Activated CD4-positive, CD25-positive, alpha-beta regulatory T cell treated with anti-CD3 and anti-CD28 coated beads, Interleukin-2, amount 50 U/mL, for 16 hours (primary cell): ENCODE data around the gene CMIP.

Experiments used
- DNase-seq: peaks from one replicate; pipeline ENCODE4 v3.0.0-alpha.2; 2020; ENCODE audit warnings: low read depth, low spot score

CMIP gene

GRCh38 chr16:81696961-81697615, 252.5 kb downstream of the CMIP start:
- no peak for DNase-seq

DNA sequence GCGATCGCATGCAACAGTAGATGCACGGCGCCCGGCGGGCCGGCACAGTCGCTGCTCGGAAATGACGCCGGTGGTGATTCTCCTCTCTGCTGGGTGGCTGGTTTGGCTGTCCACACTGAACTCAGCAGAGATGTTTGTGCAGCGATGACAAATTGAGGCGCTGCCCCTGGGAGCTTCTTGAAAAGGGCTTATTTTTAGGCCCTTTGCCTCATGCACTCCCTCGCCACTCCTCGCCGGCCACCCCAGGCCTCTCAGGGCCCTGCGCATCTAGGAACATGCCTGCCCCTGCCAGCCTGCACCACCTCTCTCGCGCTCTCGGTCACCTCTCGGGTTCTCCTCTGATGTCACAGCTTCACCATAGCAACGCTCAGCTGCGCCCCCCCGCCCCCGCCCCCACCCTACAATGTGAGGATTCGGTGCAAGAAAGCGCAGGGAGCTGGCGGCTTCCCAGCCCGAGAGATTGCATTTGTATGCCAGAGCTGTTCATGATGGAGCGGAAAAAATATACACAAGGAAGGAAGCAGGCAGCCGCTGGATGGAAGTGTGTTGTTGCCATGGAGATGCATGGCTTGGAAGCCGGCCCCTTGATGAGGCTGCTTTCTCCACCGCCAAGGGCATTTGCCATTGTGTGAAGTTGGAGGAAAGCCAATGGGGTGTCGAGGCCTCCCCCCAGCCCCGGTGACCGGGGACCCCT, 253.2 kb downstream of the CMIP start:
- DNase-seq = no peak

DNA sequence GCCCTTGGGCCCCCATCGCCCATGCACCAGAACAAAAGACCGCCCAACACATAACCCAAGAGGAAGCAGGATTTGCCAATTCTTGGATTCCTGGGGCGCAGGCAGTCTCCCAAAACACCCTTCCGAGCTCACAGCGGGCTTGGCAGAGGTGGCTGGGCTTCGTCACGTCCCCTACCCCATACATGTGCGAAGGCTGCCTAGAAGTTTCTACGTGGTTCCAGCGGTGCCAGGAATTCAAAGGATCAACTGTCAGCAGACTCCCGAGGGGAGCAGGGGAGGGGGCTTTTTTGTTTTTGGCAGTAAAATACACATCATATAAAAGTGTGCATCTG, 253.7 kb downstream of the CMIP start:
- DNase-seq = no peak

DNA sequence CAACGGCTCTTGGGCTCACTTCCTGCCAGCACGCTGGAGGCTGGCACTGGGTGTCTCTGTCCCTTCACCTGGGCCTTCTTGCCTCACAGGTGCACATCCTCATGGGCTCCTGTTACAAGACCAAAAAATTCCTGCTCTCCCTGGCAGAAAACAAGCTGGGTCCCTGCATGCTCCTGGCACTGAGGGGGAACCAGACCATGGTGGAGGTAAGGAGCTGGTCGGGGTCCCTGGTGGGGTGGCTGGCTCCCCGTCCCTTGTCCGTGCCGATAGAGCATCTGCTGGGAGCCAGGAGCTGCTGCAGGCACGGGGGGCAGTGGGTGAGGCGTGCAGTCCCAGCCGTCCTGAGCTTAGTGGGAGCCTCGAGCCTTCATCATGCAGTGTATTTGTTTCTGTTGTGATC, 255.0 kb downstream of the CMIP start:
- no peak for DNase-seq

DNA sequence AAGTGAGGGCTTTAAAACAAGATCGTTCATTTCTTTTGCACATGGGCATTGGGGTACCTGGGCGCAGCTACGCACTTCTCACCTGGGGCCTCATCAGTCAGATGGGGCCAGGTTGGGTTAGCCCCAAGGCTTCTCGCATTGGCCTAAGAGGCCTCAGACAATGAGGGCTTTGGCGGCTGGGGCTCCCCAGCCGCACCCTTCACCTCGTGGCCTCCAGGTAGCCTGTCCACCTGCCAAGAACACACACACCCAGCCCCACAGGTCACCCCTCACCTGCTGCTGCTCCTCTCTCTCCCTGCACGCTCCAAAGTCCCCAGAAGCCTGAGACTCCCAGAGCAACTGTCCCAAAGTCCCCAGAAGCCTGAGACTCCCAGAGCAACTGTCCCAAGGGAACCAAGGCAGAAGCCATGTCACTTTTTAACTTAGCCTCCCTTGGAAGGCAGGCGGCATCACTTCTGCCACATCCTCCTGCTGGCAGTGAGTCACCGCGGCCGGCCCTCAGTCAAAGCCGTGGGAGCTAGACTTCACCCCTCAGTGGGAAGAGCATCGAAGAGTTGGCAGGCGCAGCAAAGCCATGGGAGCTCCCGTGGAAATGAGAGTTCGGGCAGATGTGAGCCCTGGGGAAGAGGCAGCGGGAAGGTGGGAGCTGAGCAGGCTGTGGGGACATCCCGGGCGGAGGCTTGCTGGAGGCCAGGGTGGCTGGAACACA, 255.6 kb downstream of the CMIP start:
- no peak for DNase-seq

- no peak for DNase-seq
Measured at GRCh38 chr16:81700780-81701165, 256.2 kb downstream of the CMIP start.

DNA sequence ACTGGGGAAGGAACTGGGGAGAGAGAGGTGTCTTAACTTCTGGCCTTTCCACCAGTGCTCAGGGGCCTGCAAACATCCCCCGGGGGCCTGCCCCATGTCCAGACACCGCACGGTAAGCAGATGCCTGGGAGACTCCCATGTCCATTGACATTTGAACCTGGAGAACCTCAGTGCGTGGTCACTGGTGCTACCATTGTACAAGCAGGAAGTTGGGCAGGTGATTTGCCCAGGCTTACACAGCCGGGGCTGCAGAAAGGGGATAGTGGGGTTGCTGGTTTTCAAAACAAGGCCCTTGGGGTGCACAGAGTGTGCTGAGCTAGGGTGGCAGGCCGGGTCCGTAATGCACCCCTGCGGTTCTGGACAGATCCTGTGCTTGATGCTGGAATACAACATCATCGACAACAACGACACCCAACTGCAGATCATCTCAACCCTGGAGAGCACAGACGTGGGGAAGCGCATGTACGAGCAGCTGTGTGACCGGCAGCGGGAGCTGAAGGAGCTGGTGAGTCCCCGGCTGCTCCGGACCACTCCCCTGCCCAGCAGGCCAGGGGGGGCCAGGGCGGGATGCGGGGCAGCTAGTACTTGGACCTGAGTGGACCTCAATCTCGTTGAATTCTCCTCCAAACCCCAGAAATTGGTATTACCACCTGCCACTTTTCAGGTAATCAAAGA, 256.8 kb downstream of the CMIP start:
- DNase-seq = no peak

- no peak for DNase-seq
Measured at GRCh38 chr16:81702506-81702905, 257.9 kb downstream of the CMIP start.

DNA sequence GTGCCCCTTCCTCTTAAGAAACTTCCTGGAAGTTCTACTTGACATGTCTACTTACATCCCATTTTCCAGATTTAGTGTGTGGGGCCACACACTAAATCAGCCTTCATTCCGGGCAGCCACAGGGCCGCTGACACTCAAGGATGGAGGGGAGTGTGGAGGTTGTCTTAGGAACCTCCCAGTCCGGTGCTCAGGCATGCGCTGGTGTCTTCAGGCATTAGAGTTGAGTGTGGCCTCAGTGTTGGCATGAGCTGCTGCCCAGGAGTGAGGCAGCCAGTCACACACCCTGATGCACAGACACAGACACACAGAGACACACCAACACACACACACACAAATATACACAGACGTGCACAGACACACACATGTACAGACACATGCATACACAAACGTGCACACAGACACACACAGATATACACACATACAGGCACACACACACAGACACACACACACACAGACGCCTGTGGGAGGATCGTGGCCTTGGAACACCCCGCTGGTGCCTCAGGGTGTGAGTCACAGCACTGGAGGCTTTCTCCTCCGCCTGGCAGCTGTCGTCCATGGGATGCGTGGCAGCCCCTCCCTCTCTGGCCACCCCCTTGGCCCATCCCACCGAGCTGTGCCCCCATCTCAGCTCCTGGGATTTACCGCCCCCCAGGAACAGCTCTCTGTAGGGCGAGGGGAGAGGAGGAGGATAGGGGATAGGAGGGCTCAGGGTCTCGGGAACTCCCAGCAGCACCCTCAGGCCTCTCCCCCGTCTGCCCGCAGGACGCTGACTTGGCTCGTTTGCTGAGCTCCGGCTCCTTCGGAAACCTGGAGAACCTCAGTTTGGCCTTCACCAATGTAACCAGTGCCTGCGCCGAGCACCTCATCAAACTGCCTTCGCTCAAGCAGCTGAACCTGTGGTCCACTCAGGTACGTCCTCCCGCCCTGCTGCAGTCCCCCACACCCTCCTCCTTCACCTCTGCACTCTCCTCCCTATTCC, 258.9 kb downstream of the CMIP start:
- DNase-seq = no peak

GRCh38 chr16:81705261-81705660, 260.7 kb downstream of the CMIP start:
- DNase-seq = no peak

- DNase-seq = no peak
Measured at GRCh38 chr16:81706327-81707295, 262.0 kb downstream of the CMIP start.

- DNase-seq = no peak
Measured at GRCh38 chr16:81707411-81708265, 263.0 kb downstream of the CMIP start.

DNA sequence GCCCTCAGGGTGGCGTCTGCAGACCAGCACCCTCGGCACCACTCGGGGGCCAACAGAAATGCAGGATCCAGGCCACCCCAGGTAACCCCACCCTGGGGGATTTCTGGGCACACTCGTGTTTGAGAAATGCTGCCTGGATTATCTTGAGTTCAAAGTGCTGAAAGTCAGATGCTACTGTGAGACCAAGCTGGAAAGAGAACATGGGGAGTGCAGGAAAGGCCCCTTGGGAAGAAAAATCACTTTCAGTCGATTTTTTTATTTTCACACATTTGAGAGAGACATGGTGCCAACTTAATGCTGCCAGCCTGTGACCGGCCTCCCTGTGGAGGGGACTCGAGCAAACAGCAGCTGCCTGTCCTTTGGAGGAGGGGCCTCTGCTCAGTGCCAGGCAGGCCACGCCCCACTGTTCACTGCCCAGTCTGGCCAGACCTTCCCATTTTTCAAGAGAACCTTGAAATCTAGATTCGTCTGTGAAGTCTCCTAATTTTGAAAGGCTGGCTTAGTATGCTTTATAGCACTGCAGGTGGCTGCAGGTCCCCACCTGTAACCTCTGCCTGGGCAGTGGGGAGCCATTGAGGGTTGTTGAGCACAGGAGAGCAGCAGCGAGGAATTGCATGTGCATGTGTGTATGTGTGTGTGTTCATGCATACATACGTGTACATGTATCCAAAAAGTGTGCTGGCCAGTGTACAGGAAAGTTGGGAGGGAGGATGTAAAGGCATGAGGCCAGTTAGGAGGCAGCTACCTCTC, 263.8 kb downstream of the CMIP start:
- no peak for DNase-seq

DNA sequence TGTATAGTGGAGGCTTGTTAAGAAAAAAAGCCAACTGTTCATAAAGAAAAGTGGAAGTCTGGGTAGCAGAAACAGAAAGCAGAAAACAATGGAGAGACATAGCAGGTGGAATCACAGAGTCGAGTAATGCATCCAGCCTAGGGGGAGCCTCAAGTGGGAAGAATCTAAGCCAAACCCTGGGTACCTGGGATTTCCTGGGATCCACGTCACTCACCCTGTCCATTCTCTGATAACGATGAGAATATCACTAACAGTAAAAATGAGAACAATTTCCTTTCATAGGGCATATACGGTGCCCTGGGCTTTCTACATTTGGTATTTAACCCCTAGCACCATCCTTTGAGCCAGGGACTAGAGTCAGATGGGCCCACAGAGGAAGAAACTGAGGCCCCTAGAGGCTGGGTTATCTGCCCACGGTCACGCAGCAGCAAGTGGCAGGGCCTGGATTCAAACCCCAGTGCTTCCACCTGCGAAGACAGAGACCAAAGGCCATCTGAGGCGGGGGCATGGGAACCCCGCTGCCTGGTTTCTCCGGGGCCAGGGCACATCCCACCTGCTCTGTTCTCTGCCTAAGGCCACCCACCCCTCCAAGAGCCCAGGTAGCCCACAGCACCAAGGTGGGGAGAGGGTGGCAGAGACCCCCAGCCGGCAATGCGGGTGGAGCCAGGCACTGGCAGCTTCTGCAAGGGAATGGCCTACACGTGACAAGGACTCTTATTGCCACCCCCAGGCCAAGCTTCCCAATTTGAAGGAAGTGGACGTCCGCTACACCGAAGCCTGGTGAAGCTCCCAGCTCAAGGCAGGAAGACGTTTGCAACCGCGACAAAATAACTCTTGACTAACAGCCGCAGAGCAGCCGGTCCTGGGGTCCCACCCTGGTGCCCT, 264.6 kb downstream of the CMIP start:
- DNase-seq = no peak

GRCh38 chr16:81710044-81710443, 265.4 kb downstream of the CMIP start:
- DNase-seq = no peak

- no peak for DNase-seq
Measured at GRCh38 chr16:81710596-81710995, 266.0 kb downstream of the CMIP start.

GRCh38 chr16:81711657-81712319, 267.2 kb downstream of the CMIP start:
- no peak for DNase-seq
